H1 (cell line): Measurements from ENCODE around the gene GDAP2. TPM values are rescaled to one million over a fixed set of nuclear protein-coding genes. Genes with fewer than 3 reads are reported as not detected.

ENCODE experiments used
- CTCF ChIA-PET: fragments of 300-600 bp; sonication (Branson Sonifier 250); formaldehyde crosslinking; loops from one replicate; lab custom pipeline; 2021; ENCODE audit not compliant: partially characterized antibody; lab: Charles Lee
- POLR2A ChIA-PET: fragments of 300-600 bp; sonication (Branson Sonifier 250); formaldehyde crosslinking; loops from one replicate; lab custom pipeline; 2021; ENCODE audit warnings: inconsistent platforms; ENCODE audit not compliant: partially characterized antibody; lab: Charles Lee
- DNase-seq, 2 experiments: peaks; one replicate each; pipeline versions ENCODE4 v3.0.0 to v3.0.0-alpha.2; 2010 to 2022; ENCODE audit warnings: low spot score in 2 of 2, low read depth in 1 of 2, mixed read lengths in 1 of 2
- FAIRE-seq: peaks from 2 replicates; lab custom pipeline; 2011; peaks lifted over from hg19 to GRCh38; lab: Jason Lieb, UNC
- H2AFZ ChIP-seq: 2 replicates; pipeline ENCODE4 v1.8.1; 2012; ENCODE audit warnings: low read length, inconsistent platforms
- H2AK5ac ChIP-seq: 2 replicates; pipeline ENCODE4 v1.6.1; 2013; ENCODE audit warnings: low read depth, low read length
- H2BK120ac ChIP-seq: replicated peaks from 2 replicates; pipeline ENCODE3; 2013; ENCODE audit warnings: low read depth, low read length, inconsistent platforms
- H2BK12ac ChIP-seq: 2 replicates; pipeline ENCODE4 v1.6.1; 2013; ENCODE audit warnings: low read depth, low read length
- H2BK15ac ChIP-seq: 2 replicates; pipeline ENCODE4 v1.6.1; 2013; ENCODE audit warnings: low read length
- H2BK20ac ChIP-seq: 2 replicates; pipeline ENCODE4 v1.6.1; 2013; ENCODE audit warnings: low read length
- H2BK5ac ChIP-seq: 2 replicates; pipeline ENCODE4 v1.6.1; 2013; ENCODE audit warnings: low read depth, low read length
- H3K14ac ChIP-seq: 2 replicates; pipeline ENCODE4 v1.6.1; 2013; ENCODE audit warnings: inconsistent platforms; ENCODE audit not compliant: insufficient read length
- H3K18ac ChIP-seq: 2 replicates; pipeline ENCODE4 v1.6.1; 2013; ENCODE audit warnings: low read length; ENCODE audit errors: extremely low read depth
- H3K23ac ChIP-seq: 2 replicates; pipeline ENCODE4 v1.6.1; 2013; ENCODE audit warnings: inconsistent platforms; ENCODE audit not compliant: insufficient read length
- H3K23me2 ChIP-seq: 2 replicates; pipeline ENCODE4 v1.6.1; 2013; ENCODE audit warnings: low read depth, low read length
- H3K27ac ChIP-seq: 2 replicates; pipeline ENCODE4 v1.6.1; 2011; ENCODE audit warnings: low read depth, low read length, inconsistent platforms
- H3K27me3 ChIP-seq, 4 experiments: replicated peaks in 1 of 4; 1 replicate in 1 of 4; 2 replicates in 3 of 4; pipeline versions ENCODE4 v1.6.1 to v1.8.1; 2011 to 2013; ENCODE audit warnings: low read length in 3 of 4, mild to moderate bottlenecking in 3 of 4, inconsistent platforms in 2 of 4, mixed read lengths in 2 of 4, moderate library complexity in 1 of 4; ENCODE audit not compliant: control insufficient read depth in 3 of 4, insufficient read depth in 3 of 4; ENCODE audit errors: extremely low read depth in 1 of 4
- H3K36me3 ChIP-seq, 4 experiments: 2 replicates each; pipeline versions ENCODE4 v1.6.1 to v1.8.1; 2011 to 2013; ENCODE audit warnings: mild to moderate bottlenecking in 4 of 4, low read length in 3 of 4, moderate library complexity in 2 of 4, control low read depth in 1 of 4, inconsistent platforms in 1 of 4; ENCODE audit not compliant: insufficient read depth in 4 of 4, control insufficient read depth in 2 of 4
- H3K4ac ChIP-seq: replicated peaks from 2 replicates; pipeline ENCODE3; 2013; ENCODE audit warnings: low read length, low read depth, mixed read lengths, inconsistent platforms; ENCODE audit not compliant: insufficient read length
- H3K4me1 ChIP-seq, 4 experiments: replicated peaks in 1 of 4; 1 replicate in 1 of 4; 2 replicates in 3 of 4; pipeline versions ENCODE4 v1.6.1 to v1.8.1; 2011 to 2013; ENCODE audit warnings: low read length in 3 of 4, inconsistent platforms in 2 of 4, mixed read lengths in 1 of 4; ENCODE audit not compliant: insufficient read depth in 4 of 4, control insufficient read depth in 3 of 4
- H3K4me2 ChIP-seq, 2 experiments: 2 replicates each; pipeline versions ENCODE4 v1.6.1 to v1.8.1; 2011 to 2013; ENCODE audit warnings: low read depth in 2 of 2, low read length in 2 of 2, control low read depth in 1 of 2, inconsistent platforms in 1 of 2, mild to moderate bottlenecking in 1 of 2; ENCODE audit not compliant: insufficient read depth in 1 of 2
- H3K4me3 ChIP-seq, 4 experiments: fragments of 200-600, 300-600 bp in 1 of 4; sonication (generic), shearing (Covaris generic), sonication (Bioruptor Twin) in 1 of 4; 2 replicates each; pipeline versions ENCODE4 v1.5.1 to v1.8.1; 2011 to 2016; ENCODE audit warnings: low read length in 4 of 4, low read depth in 3 of 4, control low read depth in 2 of 4, inconsistent platforms in 2 of 4, mild to moderate bottlenecking in 2 of 4, mixed read lengths in 1 of 4, moderate library complexity in 1 of 4; ENCODE audit not compliant: insufficient read depth in 2 of 4; ENCODE audit errors: extremely low read depth in 1 of 4
- H3K56ac ChIP-seq: replicated peaks from 2 replicates; pipeline ENCODE3; 2013; ENCODE audit warnings: low read depth, mild to moderate bottlenecking, mixed read lengths, low read length, inconsistent platforms; ENCODE audit not compliant: insufficient read length
- H3K79me1 ChIP-seq: 2 replicates; pipeline ENCODE4 v1.6.1; 2013; ENCODE audit warnings: low read depth, low read length, control low read depth
- H3K79me2 ChIP-seq, 2 experiments: 2 replicates each; pipeline versions ENCODE4 v1.6.1 to v1.8.1; 2012 to 2013; ENCODE audit warnings: low read length in 2 of 2, mild to moderate bottlenecking in 2 of 2, inconsistent platforms in 1 of 2; ENCODE audit not compliant: insufficient read depth in 2 of 2, control insufficient read depth in 1 of 2
- H3K9ac ChIP-seq, 4 experiments: replicated peaks in 1 of 4; 1 replicate in 1 of 4; 2 replicates in 3 of 4; pipeline versions ENCODE4 v1.6.1 to v1.8.1; 2011 to 2013; ENCODE audit warnings: low read depth in 3 of 4, low read length in 3 of 4, control low read depth in 2 of 4, mild to moderate bottlenecking in 2 of 4, moderate library complexity in 2 of 4, inconsistent platforms in 1 of 4; ENCODE audit errors: extremely low read depth in 1 of 4
- H3K9me3 ChIP-seq, 2 experiments: 2 replicates each; pipeline versions ENCODE4 v1.6.1 to v1.8.1; 2012 to 2013; ENCODE audit warnings: mild to moderate bottlenecking in 2 of 2, moderate library complexity in 2 of 2, control low read depth in 1 of 2, inconsistent platforms in 1 of 2, low read depth in 1 of 2, low read length in 1 of 2, mixed read lengths in 1 of 2; ENCODE audit not compliant: insufficient read depth in 2 of 2
- H4K20me1 ChIP-seq, 2 experiments: replicated peaks in 1 of 2; 2 replicates each; pipeline versions ENCODE3 to v1.8.1; 2011 to 2013; ENCODE audit warnings: inconsistent platforms in 2 of 2, low read length in 2 of 2, mild to moderate bottlenecking in 1 of 2; ENCODE audit not compliant: insufficient read depth in 2 of 2, control insufficient read depth in 1 of 2
- H4K5ac ChIP-seq: 2 replicates; pipeline ENCODE4 v1.6.1; 2013; ENCODE audit warnings: low read length, low read depth, mixed read lengths, inconsistent platforms; ENCODE audit not compliant: insufficient read length
- H4K8ac ChIP-seq: 2 replicates; pipeline ENCODE4 v1.8.0; 2013; ENCODE audit warnings: mild to moderate bottlenecking, moderate library complexity, low read length, inconsistent platforms; ENCODE audit not compliant: insufficient read depth; ENCODE audit errors: extremely low read depth
- H4K91ac ChIP-seq: replicated peaks from 2 replicates; pipeline ENCODE3; 2013; ENCODE audit warnings: low read length, mixed read lengths, inconsistent platforms; ENCODE audit not compliant: insufficient read length
- ATF2 ChIP-seq: IDR thresholded peaks from 2 replicates; pipeline ENCODE4 v1.6.1; 2012; ENCODE audit warnings: low read length, inconsistent platforms
- E2F6 ChIP-seq: IDR thresholded peaks from 2 replicates; pipeline ENCODE4 v1.6.1; 2012; ENCODE audit warnings: inconsistent platforms
- HDAC6 ChIP-seq: IDR thresholded peaks from one replicate; pipeline ENCODE4 v1.7.1; 2012; ENCODE audit warnings: low read depth, mild to moderate bottlenecking, inconsistent platforms, low read length, moderate library complexity
- KDM4A ChIP-seq: IDR thresholded peaks from one replicate; pipeline ENCODE4 v1.7.1; 2012; ENCODE audit warnings: low read depth, mild to moderate bottlenecking, moderate library complexity, low read length, inconsistent platforms; ENCODE audit not compliant: severe bottlenecking
- NANOG ChIP-seq: IDR thresholded peaks from 2 replicates; pipeline ENCODE4 v1.6.1; 2011; ENCODE audit warnings: low read length, low read depth, mild to moderate bottlenecking, inconsistent platforms; ENCODE audit not compliant: insufficient read depth, poor library complexity, severe bottlenecking
- POLR2AphosphoS5 ChIP-seq: IDR thresholded peaks from 2 replicates; pipeline ENCODE4 v1.6.1; 2011; ENCODE audit warnings: low read depth, low read length
- RAD21 ChIP-seq, 2 experiments: IDR thresholded peaks in 1 of 2; conservative IDR thresholded peaks in 1 of 2; 2 replicates each; pipeline ENCODE4 v1.6.1; 2011; ENCODE audit warnings: low read depth in 2 of 2, low read length in 2 of 2, improper control_type of control experiment in 1 of 2, inconsistent platforms in 1 of 2, mild to moderate bottlenecking in 1 of 2, moderate library complexity in 1 of 2
- SIRT6 ChIP-seq: IDR thresholded peaks from one replicate; pipeline ENCODE4 v1.7.1; 2012; ENCODE audit warnings: low read length, inconsistent platforms
- SP1 ChIP-seq: IDR thresholded peaks from 2 replicates; pipeline ENCODE4 v1.6.1; 2011; ENCODE audit warnings: low read depth, low read length
- SP2 ChIP-seq: IDR thresholded peaks from 2 replicates; pipeline ENCODE4 v1.6.1; 2012; ENCODE audit warnings: mild to moderate bottlenecking, low read length, inconsistent platforms
- TBP ChIP-seq: IDR thresholded peaks from 2 replicates; pipeline ENCODE4 v1.6.1; 2011; ENCODE audit warnings: low read depth, low read length, improper control_type of control experiment
- YY1 ChIP-seq: IDR thresholded peaks from 2 replicates; pipeline ENCODE4 v1.6.1; 2011; ENCODE audit warnings: low read depth, mild to moderate bottlenecking, low read length
- WGBS, 2 experiments: shearing (Covaris generic) in 1 of 2; methylation state at CpG; one replicate each; pipeline versions ENCODE4 v1.1.6 to v1.1.7; 2013 to 2015; ENCODE audit warnings: low lambda C conversion rate in 2 of 2, mixed read lengths in 2 of 2, inconsistent platforms in 1 of 2, low coverage in 1 of 2, missing lambda C conversion rate in 1 of 2; ENCODE audit not compliant: insufficient replicate concordance in 2 of 2, insufficient coverage in 1 of 2, insufficient read length in 1 of 2; ENCODE audit errors: extremely low coverage in 1 of 2, missing lambda C conversion rate in 1 of 2; 5-methylcytosine and 5-hydroxymethylcytosine counted together
- polyA plus RNA-seq, 7 experiments: library from polyadenylated mRNA; depleted of rRNA in 3 of 7; stranded (reverse) in 5 of 7; unstranded in 2 of 7; fragments of >200 nt in 5 of 7; fragments of 200-250 nt in 2 of 7; gene quantifications; 1 replicate in 5 of 7; 2 replicates in 1 of 7; 4 replicates in 1 of 7; pipeline versions ENCODE4 v1.2.1 to v1.2.3, GENCODE V29; 2011 to 2013; ENCODE audit warnings: missing spikeins in 2 of 7, mixed read lengths in 2 of 7
- total RNA-seq: library from RNA; stranded (reverse); fragmentation: NEBNext Ultra II Directional; extraction: Animal tissue kit (Norgen Biotek cat#: 25700); gene quantifications from 2 replicates; pipeline ENCODE4 v1.2.1, GENCODE V29; 2021

GDAP2 gene
- total and polyA plus RNA-seq, 2 of the 8 experiments (the other 6 are each of a cell fraction or from before 2014, with no cell fraction given) = 8.6 to 27.8 TPM

DNA sequence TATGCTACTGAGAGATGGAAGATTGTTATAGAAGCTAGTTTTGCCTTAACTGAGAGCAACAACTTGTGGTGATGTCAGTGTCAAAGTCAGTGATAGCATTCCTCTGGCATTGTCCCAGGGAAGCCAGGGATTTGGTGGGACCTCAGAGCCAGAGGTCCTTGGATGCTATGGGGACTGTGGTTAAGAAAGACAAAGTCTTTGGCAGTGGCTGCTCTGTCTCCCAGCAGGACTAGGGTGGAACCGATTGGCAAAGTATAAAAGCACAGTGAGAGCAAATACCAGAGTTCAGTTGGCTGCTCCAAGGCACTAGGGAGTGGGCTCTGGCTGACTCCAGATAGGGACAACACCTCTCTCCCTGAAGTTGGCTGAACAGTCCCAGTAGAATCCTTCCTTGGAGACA, 104.8 kb downstream of the GDAP2 start:
- H3K27ac ChIP-seq = no peak overlapping the region
- no peaks in the 10 kb centered on the region for H3K4me1 ChIP-seq
- DNase-seq (no peak), FAIRE-seq (no peak)
- no peak overlapping the region for H3K14ac ChIP-seq
- no peak overlapping the region for H2AK5ac ChIP-seq
- ChIA-PET POLR2A (no interaction called here), CTCF (interaction anchor here (0.8 to 1.6 kb wide), 6 partner anchors 8 to 70 kb away, joined by 3 to 7 read pairs (median 4); no protein-coding TSS in a partner anchor)
- H2BK20ac ChIP-seq = no peak overlapping the region
- H2BK5ac ChIP-seq = no peak overlapping the region
- no peak overlapping the region for H3K9ac ChIP-seq
- no peak overlapping the region for H2BK12ac ChIP-seq
- H3K4me3 ChIP-seq = no peak overlapping the region
- H4K20me1 ChIP-seq = no peaks in the 10 kb centered on the region
- H4K91ac ChIP-seq = no peak overlapping the region
- H3K4ac ChIP-seq = no peak overlapping the region
- no peaks in the 10 kb centered on the region for H3K27me3 ChIP-seq
- H3K4me2 ChIP-seq = no peak overlapping the region
- H2BK15ac ChIP-seq = no peak overlapping the region
- H3K36me3 ChIP-seq = no peaks in the 10 kb centered on the region
- no peak overlapping the region for H3K18ac ChIP-seq
- no peak overlapping the region for H2AFZ ChIP-seq
- no peak overlapping the region for H2BK120ac ChIP-seq
- H3K9me3 ChIP-seq = peaks cover 13 to 15% of the 10 kb centered on the region in 2 experiments; a peak in 3 of 4 replicates
- 80% methylated on average over 1 of the region's 1 CpG; no CpG with 5 or more reads in 1 of the 2 experiments for WGBS, 2 experiments
- H4K8ac ChIP-seq = no peak overlapping the region
- no peaks in the 10 kb centered on the region for H3K79me1 ChIP-seq
- no peak overlapping the region for H4K5ac ChIP-seq
- H3K23me2 ChIP-seq = no peaks in the 10 kb centered on the region
- H3K23ac ChIP-seq = no peak overlapping the region
- no peaks in the 10 kb centered on the region for H3K79me2 ChIP-seq
- H3K56ac ChIP-seq = no peak overlapping the region
- TF ChIP-seq TBP (no peak), KDM4A (no peak), POLR2AphosphoS5 (no peak), RAD21 (IDR thresholded peaks at IDR 0.05 in 1 of 2, conservative IDR thresholded peaks at IDR 0.05 in 1 of 2; ENCODE audit: low read depth in 2 of 2, low read length in 2 of 2) (no peak), NANOG (no peak), SP1 (no peak), YY1 (no peak), ATF2 (no peak), SIRT6 (no peak), HDAC6 (no peak), E2F6 (no peak), SP2 (no peak)
